GM19238 (cell line): ENCODE results near the gene RGS3.

Experiments
- DNase-seq: peaks from one replicate; pipeline ENCODE4 v3.0.0; 2011; ENCODE audit warnings: low spot score; ENCODE audit not compliant: insufficient read length

Gene RGS3

GRCh38 chr9:113511856-113512761 is 48.6 kb downstream of the RGS3 start:
- peak; percentile 44 for DNase-seq

GRCh38 chr9:113513111-113513510 is 49.6 kb downstream of the RGS3 start:
- no peak for DNase-seq

GRCh38 chr9:113513536-113513935 is 50.0 kb downstream of the RGS3 start:
- no peak for DNase-seq

GRCh38 chr9:113514061-113514460 is 50.5 kb downstream of the RGS3 start:
- DNase-seq, result no peak

GRCh38 chr9:113514748-113515147 is 51.2 kb downstream of the RGS3 start:
- no peak for DNase-seq

GRCh38 chr9:113515862-113516261 is 52.3 kb downstream of the RGS3 start:
- no peak for DNase-seq

- DNase-seq, result peak; percentile 76
Observed at GRCh38 chr9:113516840-113517577, 53.5 kb downstream of the RGS3 start.

GRCh38 chr9:113519426-113520108 is 56.0 kb downstream of the RGS3 start:
- DNase-seq, result no peak

- DNase-seq, result no peak
Observed at GRCh38 chr9:113520109-113520642, 56.6 kb downstream of the RGS3 start.

- no peak for DNase-seq
Observed at GRCh38 chr9:113521693-113522255, 58.2 kb downstream of the RGS3 start.

GRCh38 chr9:113522419-113522818 is 58.9 kb downstream of the RGS3 start:
- no peak for DNase-seq

- DNase-seq, result no peak
Observed at GRCh38 chr9:113522858-113523257, 59.3 kb downstream of the RGS3 start.

- DNase-seq, result peak; percentile 61
Observed at GRCh38 chr9:113523421-113524141, 60.1 kb downstream of the RGS3 start.

- no peak for DNase-seq
Observed at GRCh38 chr9:113524468-113524867, 60.9 kb downstream of the RGS3 start.

GRCh38 chr9:113525205-113525604 is 61.7 kb downstream of the RGS3 start:
- no peak for DNase-seq

- no peak for DNase-seq
Observed at GRCh38 chr9:113525831-113526230, 62.3 kb downstream of the RGS3 start.

- DNase-seq, result no peak
Observed at GRCh38 chr9:113526231-113526746, 62.8 kb downstream of the RGS3 start.

- DNase-seq, result no peak
Observed at GRCh38 chr9:113526841-113527240, 63.3 kb downstream of the RGS3 start.

- DNase-seq, result no peak
Observed at GRCh38 chr9:113528088-113528487, 64.6 kb downstream of the RGS3 start.

GRCh38 chr9:113528811-113529210 is 65.3 kb downstream of the RGS3 start:
- no peak for DNase-seq
